Tibial artery (tissue), 4 donors: Measurements from ENCODE around the gene BMP10.

ENCODE experiments used
- DNase-seq, 2 donors: peaks; one replicate each; pipeline ENCODE4 v3.0.0-alpha.2; 2019
- H3K27ac ChIP-seq, 2 donors: fragments of 200-600 bp; sonication (generic) in 1 of 2; 1 replicate in 1 of 2; 2 replicates in 1 of 2; pipeline ENCODE4 v1.5.1; 2018 to 2019; ENCODE audit warnings: mild to moderate bottlenecking in 1 of 2
- H3K27me3 ChIP-seq, 2 donors: fragments of 200-600 bp; sonication (generic) in 1 of 2; one replicate each; pipeline versions ENCODE4 v1.5.1 to v1.6.0; 2016 to 2019
- H3K36me3 ChIP-seq, 3 donors: fragments of 200-600 bp; sonication (generic) in 2 of 3; one replicate each; pipeline ENCODE4 v1.5.1; 2016 to 2019; ENCODE audit warnings: mild to moderate bottlenecking in 2 of 3
- H3K4me1 ChIP-seq, 4 donors: fragments of 200-600 bp; sonication (generic) in 2 of 4; 1 replicate in 3 of 4; 2 replicates in 1 of 4; pipeline ENCODE4 v1.5.1; 2016 to 2019
- H3K4me3 ChIP-seq, 2 donors: fragments of 200-600 bp; sonication (generic) in 1 of 2; 1 replicate in 1 of 2; 2 replicates in 1 of 2; pipeline ENCODE4 v1.5.1; 2018 to 2019; ENCODE audit warnings: mild to moderate bottlenecking in 2 of 2
- H3K9me3 ChIP-seq, 3 donors: fragments of 200-600 bp; sonication (generic) in 1 of 3; one replicate each; pipeline ENCODE4 v1.5.1; 2016 to 2019
- CTCF ChIP-seq, 2 experiments: fragments of 200-600 bp in 1 of 2; fragments of 450-650 bp in 1 of 2; IDR thresholded peaks; one replicate each; pipeline ENCODE4 v1.5.1; 2017 to 2019; ENCODE audit warnings: antibody characterized with exemption in 2 of 2, mild to moderate bottlenecking in 1 of 2, moderate library complexity in 1 of 2
- intact Hi-C: fragments of 100-400 bp; cut with DNase I; formaldehyde crosslinking; loops from one replicate; pipeline ENCODE4 v1.15.0; 2023; ENCODE audit warnings: low total_unique reads

Gene BMP10

GRCh38 chr2:68857202-68857845 lies 13.9 kb downstream of the BMP10 start:
- intact Hi-C loops, result no loop called here
- Histone ChIP-seq H3K27me3 (peaks cover 0 to 11% of the 10 kb centered on the region in 2 donors), H3K27ac (no peak overlapping the region), H3K4me1 (no peaks in the 10 kb centered on the region), H3K4me3 (no peak overlapping the region), H3K9me3 (no peaks in the 10 kb centered on the region), H3K36me3 (no peaks in the 10 kb centered on the region)
- no peak for TF ChIP-seq CTCF (IDR thresholded peaks at IDR 0.05)
- no peak for DNase-seq

- no peaks in the 10 kb centered on the region for H3K36me3 ChIP-seq
- no peak overlapping the region for H3K27ac ChIP-seq
- no peak for TF ChIP-seq CTCF (IDR thresholded peaks at IDR 0.05)
- DNase-seq, result no peak
- H3K27me3 ChIP-seq, result peaks cover 0 to 11% of the 10 kb centered on the region in 2 donors
- no peaks in the 10 kb centered on the region for H3K9me3 ChIP-seq
- H3K4me3 ChIP-seq, result no peak overlapping the region
- H3K4me1 ChIP-seq, result no peaks in the 10 kb centered on the region
- intact Hi-C loops, result no loop called here
Observed at GRCh38 chr2:68855550-68855949, 15.6 kb downstream of the BMP10 start.

GRCh38 chr2:68854476-68854875 lies 16.7 kb downstream of the BMP10 start:
- Histone ChIP-seq H3K4me1 (no peaks in the 10 kb centered on the region), H3K4me3 (no peak overlapping the region), H3K27ac (no peak overlapping the region), H3K36me3 (no peaks in the 10 kb centered on the region), H3K9me3 (no peaks in the 10 kb centered on the region), H3K27me3 (peaks cover 0 to 6% of the 10 kb centered on the region in 2 donors)
- TF ChIP-seq CTCF (IDR thresholded peaks at IDR 0.05), result no peak
- no peak for DNase-seq
- intact Hi-C loops, result no loop called here

- no peaks in the 10 kb centered on the region for H3K9me3 ChIP-seq
- H3K4me3 ChIP-seq, result no peak overlapping the region
- intact Hi-C loops, result no loop called here
- H3K27me3 ChIP-seq, result peaks cover 0 to 6% of the 10 kb centered on the region in 2 donors
- no peaks in the 10 kb centered on the region for H3K4me1 ChIP-seq
- DNase-seq, result no peak
- no peak overlapping the region for H3K27ac ChIP-seq
- H3K36me3 ChIP-seq, result no peaks in the 10 kb centered on the region
- TF ChIP-seq CTCF (IDR thresholded peaks at IDR 0.05), result no peak
Observed at GRCh38 chr2:68853915-68854314, 17.3 kb downstream of the BMP10 start.

- no peak overlapping the region for H3K4me3 ChIP-seq
- H3K27me3 ChIP-seq, result peaks cover 0 to 6% of the 10 kb centered on the region in 2 donors
- no peaks in the 10 kb centered on the region for H3K4me1 ChIP-seq
- no peak for DNase-seq
- TF ChIP-seq CTCF (IDR thresholded peaks at IDR 0.05), result no peak
- intact Hi-C loops, result no loop called here
- H3K27ac ChIP-seq, result no peak overlapping the region
- H3K9me3 ChIP-seq, result no peaks in the 10 kb centered on the region
- no peaks in the 10 kb centered on the region for H3K36me3 ChIP-seq
Observed at GRCh38 chr2:68853035-68853434, 18.2 kb downstream of the BMP10 start.

- TF ChIP-seq CTCF (IDR thresholded peaks at IDR 0.05), result no peak
- Histone ChIP-seq H3K27me3 (peaks cover 0 to 3% of the 10 kb centered on the region in 2 donors), H3K27ac (no peak overlapping the region), H3K4me3 (no peak overlapping the region), H3K9me3 (no peaks in the 10 kb centered on the region), H3K4me1 (no peaks in the 10 kb centered on the region), H3K36me3 (no peaks in the 10 kb centered on the region)
- no peak for DNase-seq
- intact Hi-C loops, result no loop called here
Observed at GRCh38 chr2:68850524-68850923, 20.7 kb downstream of the BMP10 start.
